ENCODE measurements around the gene AGBL4.

GRCh38 chr1:49841767-49842166, 182.0 kb downstream of the AGBL4 start:
- TF ChIP-seq POLR2A (IDR thresholded peaks at IDR 0.05) (no peak), CTCF (IDR thresholded peaks at IDR 0.05) (no peak)

Measured in lower leg skin (tissue), 3 donors.